Immature natural killer cell (primary cell): ENCODE results near the gene ZNF70. TPM values are rescaled to one million over a fixed set of nuclear protein-coding genes. Genes with fewer than 3 reads are reported as not detected.

ENCODE experiments used
- DNase-seq, 3 donors: peaks; one replicate each; pipeline ENCODE4 v3.0.0; 2022; ENCODE audit warnings: mixed read lengths in 1 of 3
- H3K27ac Mint-ChIP-seq, 6 donors: one replicate each; pipeline ENCODE4 v1.8.0; 2020; ENCODE audit warnings: mixed read lengths in 6 of 6, mild to moderate bottlenecking in 5 of 6, inconsistent platforms in 4 of 6, moderate library complexity in 3 of 6
- H3K27me3 Mint-ChIP-seq, 3 donors: one replicate each; pipeline ENCODE4 v1.8.0; 2020 to 2021; ENCODE audit warnings: low read depth in 3 of 3, mild to moderate bottlenecking in 3 of 3, mixed read lengths in 3 of 3, moderate library complexity in 3 of 3, inconsistent platforms in 1 of 3
- H3K36me3 Mint-ChIP-seq, 3 donors: one replicate each; pipeline ENCODE4 v1.8.0; 2020; ENCODE audit warnings: mixed read lengths in 3 of 3, inconsistent platforms in 2 of 3, mild to moderate bottlenecking in 2 of 3
- H3K4me1 Mint-ChIP-seq, 2 donors: one replicate each; pipeline ENCODE4 v1.8.0; 2020; ENCODE audit warnings: inconsistent platforms in 2 of 2, mild to moderate bottlenecking in 2 of 2, mixed read lengths in 2 of 2, moderate library complexity in 1 of 2
- H3K4me3 Mint-ChIP-seq, 5 donors: one replicate each; pipeline ENCODE4 v1.8.0; 2020; ENCODE audit warnings: mild to moderate bottlenecking in 5 of 5, mixed read lengths in 5 of 5, inconsistent platforms in 3 of 5, moderate library complexity in 3 of 5
- H3K9me3 Mint-ChIP-seq, 6 donors: one replicate each; pipeline ENCODE4 v1.8.0; 2020; ENCODE audit warnings: mild to moderate bottlenecking in 6 of 6, mixed read lengths in 6 of 6, inconsistent platforms in 4 of 6, moderate library complexity in 3 of 6
- polyA plus RNA-seq, 3 donors: library from polyadenylated mRNA; unstranded; fragments of 300-500 nt; fragmentation: Illumina TruSeq; gene quantifications; one replicate each; pipeline ENCODE4 v1.2.3, GENCODE V29; 2021

ZNF70 gene
- polyA plus RNA-seq, 3 donors from 2014 or later, result 0.29 to 1.00 TPM; not detected in 1

DNA sequence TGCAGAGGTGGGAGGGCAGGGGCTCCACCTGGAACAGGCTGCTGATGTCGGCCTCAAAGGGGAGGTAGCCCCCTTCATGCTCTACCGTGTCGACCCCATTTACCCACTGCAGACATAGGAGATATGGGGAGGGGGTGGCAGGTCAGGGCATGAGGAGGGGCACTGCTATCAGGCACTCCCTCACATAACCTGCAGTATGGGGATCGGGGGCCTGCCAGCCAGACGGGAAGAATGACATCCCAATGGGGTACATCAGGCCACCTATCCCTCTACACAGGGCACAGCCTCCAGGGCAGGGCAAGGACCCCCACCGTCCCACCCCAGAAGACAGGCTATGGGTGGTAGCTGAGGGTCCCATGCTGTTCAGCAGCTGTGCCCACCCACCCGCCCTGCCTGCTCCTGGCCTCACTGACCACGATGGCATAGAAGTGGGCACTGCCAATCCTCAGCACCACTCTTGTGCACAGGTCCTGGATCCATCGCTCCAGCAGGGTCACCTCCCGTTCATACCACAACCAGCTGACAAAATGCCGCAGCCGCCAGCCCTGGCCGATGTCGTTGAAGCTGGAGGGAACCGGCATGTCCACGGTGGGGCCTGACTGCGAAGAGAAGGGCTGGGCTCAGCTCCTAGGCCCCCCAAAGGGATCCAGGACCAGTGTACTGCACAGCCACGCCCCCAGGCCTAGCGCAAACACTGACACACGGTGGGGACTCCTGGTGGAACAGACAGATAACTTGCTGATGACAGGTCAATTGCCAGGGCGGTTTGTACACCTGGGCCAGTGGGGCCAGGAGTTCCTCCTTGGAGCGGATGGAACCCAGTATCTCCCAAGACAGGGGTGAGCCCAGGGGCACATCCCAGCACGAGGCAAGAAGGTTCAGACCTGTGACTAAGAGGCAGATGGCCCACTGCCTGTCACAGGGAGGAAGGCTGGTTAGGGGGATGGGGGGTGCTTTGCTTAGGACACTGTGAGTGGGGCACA lies 36.0 kb downstream of the ZNF70 start:
- Mint-ChIP-seq H3K36me3 (peaks cover 16 to 31% (median 16%) of the 10 kb centered on the region in 3 donors), H3K4me1 (peaks cover 25 to 35% of the 10 kb centered on the region in 2 donors), H3K27ac (peak overlapping the region; percentile 77 to 83 (median 80)), H3K4me3 (peak overlapping the region; percentile 59 to 86 (median 81)), H3K9me3 (no peaks in the 10 kb centered on the region), H3K27me3 (peaks cover 0 to 2% (median 0%) of the 10 kb centered on the region in 3 donors)
- no peak for DNase-seq

- Mint-ChIP-seq H3K27ac (peak overlapping the region; percentile 16 to 82 (median 64)), H3K36me3 (peaks cover 19 to 41% (median 23%) of the 10 kb centered on the region in 3 donors)
These were observed 37.0 kb downstream of the ZNF70 start for GRCh38 chr22:23713696-23714595.

DNA sequence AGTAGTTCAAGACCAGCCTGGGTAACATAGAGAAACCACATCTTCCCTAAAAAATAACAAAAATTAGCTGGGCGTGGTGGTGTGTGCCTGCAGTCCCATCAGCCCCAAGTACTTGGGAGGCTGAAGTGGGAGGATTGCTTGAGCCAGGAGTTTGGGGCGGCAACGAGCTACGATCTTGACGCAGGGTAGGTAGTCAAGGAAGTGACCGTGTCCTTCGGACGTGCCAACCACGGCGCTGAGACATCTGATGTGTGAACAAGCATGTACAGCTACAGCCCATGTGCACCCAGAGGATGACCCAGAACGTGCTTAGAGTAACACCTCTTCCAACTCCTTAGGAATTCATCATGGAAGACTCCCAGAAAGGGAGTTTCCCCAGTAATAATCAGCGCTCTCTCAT lies 38.7 kb downstream of the ZNF70 start:
- H3K27me3 Mint-ChIP-seq, result peaks cover 0 to 3% (median 0%) of the 10 kb centered on the region in 3 donors
- H3K36me3 Mint-ChIP-seq, result peaks cover 26 to 55% (median 36%) of the 10 kb centered on the region in 3 donors
- H3K4me1 Mint-ChIP-seq, result peaks cover 22 to 31% of the 10 kb centered on the region in 2 donors
- no peaks in the 10 kb centered on the region for H3K9me3 Mint-ChIP-seq
- no peak overlapping the region for H3K27ac Mint-ChIP-seq
- DNase-seq, result no peak
- no peak overlapping the region for H3K4me3 Mint-ChIP-seq

More at GRCh38 chr22:23713696-23714595, 37.0 kb downstream of the ZNF70 start:
- Mint-ChIP-seq H3K4me3 (peak overlapping the region in 3 of 5 donors; percentile 1 to 81 (median 29)), H3K4me1 (peaks cover 25 to 35% of the 10 kb centered on the region in 2 donors), H3K27me3 (peaks cover 0 to 3% (median 0%) of the 10 kb centered on the region in 3 donors), H3K9me3 (no peaks in the 10 kb centered on the region)
- no peak for DNase-seq

DNA sequence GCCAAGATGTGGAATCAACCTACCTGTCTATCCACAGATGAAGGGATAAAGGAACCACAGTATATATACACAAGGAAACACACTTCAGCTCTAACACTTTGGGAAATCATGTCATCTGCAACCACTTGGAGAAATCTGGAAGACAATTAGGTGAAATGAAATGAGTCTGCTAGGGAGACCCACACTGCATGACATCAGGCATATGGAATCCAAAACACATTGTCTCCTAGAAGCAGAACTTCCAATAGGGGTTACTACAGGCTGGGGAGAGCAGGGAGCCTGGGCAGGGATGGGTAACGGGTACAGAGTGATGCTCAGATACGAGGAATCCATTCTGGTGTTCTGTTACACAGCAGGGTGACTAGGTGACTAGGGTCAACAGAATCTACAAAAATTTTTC lies 41.8 kb downstream of the ZNF70 start:
- Mint-ChIP-seq H3K4me1 (peaks cover 20 to 40% of the 10 kb centered on the region in 2 donors), H3K9me3 (no peaks in the 10 kb centered on the region), H3K4me3 (no peak overlapping the region), H3K36me3 (peaks cover 45 to 80% (median 59%) of the 10 kb centered on the region in 3 donors), H3K27ac (peak overlapping the region in 2 of 6 donors; percentile 10 to 62), H3K27me3 (peaks cover 0 to 2% (median 0%) of the 10 kb centered on the region in 3 donors)
- DNase-seq, result no peak

DNA sequence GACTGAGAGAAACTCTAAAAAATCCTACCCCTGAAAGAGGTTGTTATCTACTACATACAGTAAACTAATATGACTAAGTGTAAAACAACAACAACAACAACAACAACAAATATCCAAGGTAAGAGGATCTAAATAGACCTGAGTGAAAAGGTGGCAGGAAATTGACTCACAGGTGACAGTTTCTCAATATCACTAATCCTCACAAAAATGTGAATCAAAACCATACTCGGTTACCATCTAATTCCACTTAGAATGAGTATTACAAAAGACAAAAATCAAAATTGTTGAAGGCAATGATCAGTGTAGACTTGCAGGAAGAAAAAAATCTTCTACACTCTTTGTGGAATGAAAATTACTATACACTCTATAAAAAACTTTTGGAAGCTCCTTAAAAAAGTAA lies 42.6 kb downstream of the ZNF70 start:
- DNase-seq, result no peak
- peaks cover 21 to 42% of the 10 kb centered on the region in 2 donors for H3K4me1 Mint-ChIP-seq
- H3K27ac Mint-ChIP-seq, result peak overlapping the region in 2 of 6 donors; percentile 11 to 18
- peaks cover 0 to 2% (median 0%) of the 10 kb centered on the region in 3 donors for H3K27me3 Mint-ChIP-seq
- H3K9me3 Mint-ChIP-seq, result no peaks in the 10 kb centered on the region
- H3K36me3 Mint-ChIP-seq, result peaks cover 41 to 81% (median 58%) of the 10 kb centered on the region in 3 donors
- no peak overlapping the region for H3K4me3 Mint-ChIP-seq

- Mint-ChIP-seq H3K9me3 (no peaks in the 10 kb centered on the region), H3K27ac (peak overlapping the region in 5 of 6 donors; percentile 19 to 86 (median 69)), H3K27me3 (peaks cover 0 to 2% (median 0%) of the 10 kb centered on the region in 3 donors), H3K4me1 (peaks cover 25 to 52% of the 10 kb centered on the region in 2 donors), H3K4me3 (no peak overlapping the region), H3K36me3 (peaks cover 51 to 88% (median 65%) of the 10 kb centered on the region in 3 donors)
- no peak for DNase-seq
These were observed 45.6 kb downstream of the ZNF70 start for GRCh38 chr22:23705358-23705757.

DNA sequence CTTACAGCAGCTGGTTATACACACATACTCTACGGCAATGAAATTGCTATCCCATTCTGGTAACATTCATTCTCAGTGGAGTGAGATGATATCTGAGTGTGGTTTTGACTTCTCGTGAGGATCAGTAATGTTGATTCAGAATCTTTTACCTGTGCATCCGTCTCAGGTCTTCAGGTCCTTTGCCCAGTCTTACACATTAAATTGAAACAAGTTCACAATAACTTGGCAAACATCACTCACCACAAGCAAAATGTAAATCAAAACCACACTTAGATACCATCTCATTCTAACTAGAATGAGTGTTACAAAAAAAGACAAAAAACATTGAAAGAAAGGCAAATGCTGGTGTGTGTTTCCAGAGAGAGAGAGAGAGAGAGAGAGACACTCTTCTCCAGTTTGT lies 46.1 kb downstream of the ZNF70 start:
- H3K27me3 Mint-ChIP-seq, result peaks cover 0 to 2% (median 0%) of the 10 kb centered on the region in 3 donors
- H3K27ac Mint-ChIP-seq, result peak overlapping the region; percentile 19 to 86 (median 65)
- H3K4me3 Mint-ChIP-seq, result peak overlapping the region in 1 of 5 donors; percentile 5
- no peak for DNase-seq
- H3K9me3 Mint-ChIP-seq, result no peaks in the 10 kb centered on the region
- H3K36me3 Mint-ChIP-seq, result peaks cover 52 to 88% (median 65%) of the 10 kb centered on the region in 3 donors
- peaks cover 28 to 52% of the 10 kb centered on the region in 2 donors for H3K4me1 Mint-ChIP-seq

GRCh38 chr22:23704062-23704461 lies 46.9 kb downstream of the ZNF70 start:
- no peak for DNase-seq
- Mint-ChIP-seq H3K4me3 (no peak overlapping the region), H3K36me3 (peaks cover 53 to 88% (median 63%) of the 10 kb centered on the region in 3 donors), H3K9me3 (no peaks in the 10 kb centered on the region), H3K4me1 (peaks cover 31 to 52% of the 10 kb centered on the region in 2 donors), H3K27me3 (no peaks in the 10 kb centered on the region), H3K27ac (peak overlapping the region in 4 of 6 donors; percentile 22 to 79 (median 54))

DNA sequence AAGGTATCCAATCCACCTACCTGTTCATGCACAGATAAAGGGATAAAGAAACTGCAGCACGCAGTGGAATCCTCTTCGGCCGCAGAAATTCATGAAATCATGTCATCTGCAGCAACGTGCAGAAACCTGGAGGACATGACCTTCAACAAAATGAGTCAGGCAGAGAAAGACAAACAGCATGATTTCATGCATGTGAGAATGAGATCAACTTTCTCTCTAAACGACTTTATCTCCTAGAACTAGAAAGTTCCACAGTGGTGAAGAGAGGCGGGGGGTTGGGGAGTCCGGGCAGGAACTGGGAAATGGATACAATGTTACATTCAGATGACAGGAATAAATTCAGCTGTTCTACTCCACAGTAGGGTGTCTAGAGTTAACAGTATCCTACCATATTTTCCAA lies 50.2 kb downstream of the ZNF70 start:
- peaks cover 1 to 6% (median 2%) of the 10 kb centered on the region in 3 donors for H3K27me3 Mint-ChIP-seq
- peaks cover 35 to 60% (median 40%) of the 10 kb centered on the region in 3 donors for H3K36me3 Mint-ChIP-seq
- H3K4me3 Mint-ChIP-seq, result no peak overlapping the region
- no peaks in the 10 kb centered on the region for H3K9me3 Mint-ChIP-seq
- no peak for DNase-seq
- H3K27ac Mint-ChIP-seq, result peak overlapping the region in 1 of 6 donors; percentile 13
- H3K4me1 Mint-ChIP-seq, result peaks cover 58 to 65% of the 10 kb centered on the region in 2 donors

- Mint-ChIP-seq H3K36me3 (peaks cover 23 to 51% (median 35%) of the 10 kb centered on the region in 3 donors), H3K4me3 (no peak overlapping the region), H3K4me1 (peaks cover 51 to 57% of the 10 kb centered on the region in 2 donors), H3K27me3 (peaks cover 1 to 6% (median 4%) of the 10 kb centered on the region in 3 donors), H3K27ac (peak overlapping the region in 5 of 6 donors; percentile 13 to 98 (median 70)), H3K9me3 (no peaks in the 10 kb centered on the region)
- no peak for DNase-seq
These were observed 52.2 kb downstream of the ZNF70 start for GRCh38 chr22:23698673-23699235.

DNA sequence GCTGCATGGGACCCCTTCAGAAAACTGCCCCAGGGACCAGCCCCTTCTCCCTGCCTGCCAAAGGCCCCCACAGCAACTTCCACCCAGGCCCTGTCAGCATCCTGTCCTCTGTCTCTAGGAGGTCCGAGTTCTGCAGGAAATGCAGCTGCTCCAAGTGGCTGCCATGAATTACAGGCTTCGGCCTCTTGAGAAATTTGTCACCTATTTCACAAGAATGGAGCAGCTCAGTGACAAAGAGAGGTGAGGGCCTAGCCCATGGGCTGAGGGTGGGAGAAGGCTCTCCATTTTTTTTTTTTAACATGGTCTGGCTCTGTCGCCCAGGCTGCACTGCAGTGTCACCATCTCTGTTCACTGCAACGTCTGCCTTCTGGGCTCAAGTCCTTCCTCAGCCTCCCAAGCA lies 52.8 kb downstream of the ZNF70 start:
- Mint-ChIP-seq H3K36me3 (peaks cover 23 to 45% (median 34%) of the 10 kb centered on the region in 3 donors), H3K27ac (peak overlapping the region; percentile 80 to 100 (median 99)), H3K4me1 (peaks cover 49 to 52% of the 10 kb centered on the region in 2 donors), H3K9me3 (no peaks in the 10 kb centered on the region), H3K27me3 (peaks cover 1 to 6% (median 4%) of the 10 kb centered on the region in 3 donors), H3K4me3 (no peak overlapping the region)
- DNase-seq, result no peak

DNA sequence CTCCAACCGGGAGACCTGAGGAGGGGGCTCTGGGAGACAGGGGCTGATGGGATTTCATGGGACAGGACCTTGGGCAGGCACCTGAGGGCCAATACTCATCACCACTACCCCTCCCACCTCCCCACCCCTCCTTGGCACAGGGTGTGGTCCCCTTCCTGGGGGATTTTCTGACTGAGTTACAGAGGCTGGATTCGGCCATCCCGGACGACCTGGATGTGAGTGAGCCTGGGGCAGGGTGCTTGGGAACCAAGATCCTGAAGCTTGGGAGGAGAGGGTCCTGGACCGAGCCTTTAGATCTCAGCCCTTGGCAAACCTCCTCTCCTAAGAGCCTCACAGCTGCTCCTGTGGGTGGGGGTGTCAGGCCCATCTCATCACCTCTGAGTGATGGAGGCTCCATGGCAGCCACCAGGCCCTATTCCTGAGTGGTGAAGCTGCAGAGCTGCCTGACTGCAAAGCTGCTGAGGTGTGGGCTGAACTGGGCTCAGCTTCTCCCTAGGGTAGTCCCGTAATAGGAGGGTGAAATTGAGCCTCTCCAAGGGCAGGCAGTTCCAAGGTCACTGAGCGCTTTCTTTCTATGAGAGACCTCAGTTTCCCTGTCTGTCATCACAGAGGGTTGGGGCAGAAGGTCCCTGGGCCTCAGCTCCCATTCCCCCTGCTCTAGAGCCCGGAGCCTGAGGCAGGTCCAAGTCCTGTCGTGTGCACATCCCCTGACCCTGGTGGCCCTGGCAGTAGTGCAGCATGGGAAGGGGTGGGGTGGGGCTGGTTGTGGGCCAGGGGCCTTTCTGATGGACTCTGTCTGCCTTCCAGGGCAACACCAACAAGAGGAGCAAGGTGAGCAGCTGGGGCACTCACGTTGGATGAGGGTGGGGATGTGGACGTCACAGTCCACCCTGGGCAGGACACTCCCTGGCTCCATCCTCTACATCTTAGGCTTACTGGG lies 53.6 kb downstream of the ZNF70 start:
- Mint-ChIP-seq H3K4me1 (peaks cover 44 to 49% of the 10 kb centered on the region in 2 donors), H3K4me3 (peak overlapping the region; percentile 84 to 98 (median 90)), H3K36me3 (peaks cover 23 to 43% (median 32%) of the 10 kb centered on the region in 3 donors), H3K9me3 (no peaks in the 10 kb centered on the region), H3K27me3 (peaks cover 1 to 6% (median 4%) of the 10 kb centered on the region in 3 donors), H3K27ac (peak overlapping the region; percentile 98 to 100 (median 100))
- DNase-seq, result no peak
